ENCODE results near the gene COL8A2. TPM values are rescaled to one million over a fixed set of nuclear protein-coding genes. Genes with fewer than 3 reads are reported as not detected.

Gene COL8A2
- polyA plus RNA-seq, 3 donors: 0.90 to 3.0 (median 1.6) TPM

DNA sequence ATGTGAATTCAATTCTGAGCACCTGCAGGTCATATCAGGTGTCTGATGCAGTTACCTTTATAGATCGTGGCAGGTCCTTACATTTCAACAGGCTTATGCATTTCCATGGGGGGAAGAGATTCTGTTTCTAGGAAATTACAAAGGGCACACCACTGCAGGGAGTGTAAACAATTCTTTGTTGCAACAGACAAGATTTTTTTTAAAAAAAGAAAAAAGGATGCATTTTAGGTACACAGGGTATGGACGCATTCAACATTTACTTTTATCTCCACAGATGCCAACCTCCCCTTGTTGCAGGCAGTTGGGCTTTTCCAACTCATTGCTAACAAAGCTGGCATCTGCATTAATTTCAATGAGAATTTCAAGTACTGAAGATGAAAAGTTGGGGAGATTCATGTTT, 54.7 kb downstream of the COL8A2 start:
- Histone ChIP-seq H3K4me3 (replicated peaks in 1 of 3; ENCODE audit: low read depth in 2 of 3, low read length in 3 of 3) (no peak overlapping the region), H4K20me1 (ENCODE audit: insufficient read depth, low read length) (no peaks in the 10 kb centered on the region), H3K4me1 (ENCODE audit: control insufficient read depth in 1 of 2, insufficient read depth in 2 of 2, low read length in 2 of 2) (peaks cover 11 to 16% of the 10 kb centered on the region in 2 donors), H3K79me2 (ENCODE audit: insufficient read depth, low read length) (no peaks in the 10 kb centered on the region), H3K9me3 (replicated peaks in 1 of 2; ENCODE audit: control insufficient read depth in 1 of 2, insufficient read depth in 1 of 2, low read length in 2 of 2) (no peaks in the 10 kb centered on the region), H3K9ac (ENCODE audit: insufficient read depth, low read length, poor library complexity, severe bottlenecking) (no peak overlapping the region), H3K27me3 (ENCODE audit: control insufficient read depth in 2 of 2, insufficient read depth in 2 of 2, low read length in 2 of 2) (no peaks in the 10 kb centered on the region), H2AFZ (ENCODE audit: insufficient read depth, low read depth, low read length, poor library complexity, severe bottlenecking) (no peak overlapping the region), H3K27ac (ENCODE audit: low read depth in 1 of 2, low read length in 2 of 2) (no peak overlapping the region), H3K36me3 (replicated peaks in 1 of 2; ENCODE audit: control insufficient read depth in 1 of 2, insufficient read depth in 2 of 2, low read length in 2 of 2) (peaks cover 0 to 4% of the 10 kb centered on the region in 2 donors), H3K4me2 (replicated peaks; ENCODE audit: extremely low read depth, low read length, poor library complexity, severe bottlenecking) (no peak overlapping the region)
- Mint-ChIP-seq H3K27ac (no peak overlapping the region), H3K9me3 (peaks cover 0 to 6% (median 4%) of the 10 kb centered on the region in 7 donors), H3K27me3 (ENCODE audit: low read depth in 3 of 3) (peaks cover 0 to 2% (median 0%) of the 10 kb centered on the region in 3 donors), H3K4me3 (no peak overlapping the region), H3K36me3 (peaks cover 5 to 8% of the 10 kb centered on the region in 2 donors), H3K4me1 (peaks cover 17% of the 10 kb centered on the region)
- TF ChIP-seq, protein P1, sequence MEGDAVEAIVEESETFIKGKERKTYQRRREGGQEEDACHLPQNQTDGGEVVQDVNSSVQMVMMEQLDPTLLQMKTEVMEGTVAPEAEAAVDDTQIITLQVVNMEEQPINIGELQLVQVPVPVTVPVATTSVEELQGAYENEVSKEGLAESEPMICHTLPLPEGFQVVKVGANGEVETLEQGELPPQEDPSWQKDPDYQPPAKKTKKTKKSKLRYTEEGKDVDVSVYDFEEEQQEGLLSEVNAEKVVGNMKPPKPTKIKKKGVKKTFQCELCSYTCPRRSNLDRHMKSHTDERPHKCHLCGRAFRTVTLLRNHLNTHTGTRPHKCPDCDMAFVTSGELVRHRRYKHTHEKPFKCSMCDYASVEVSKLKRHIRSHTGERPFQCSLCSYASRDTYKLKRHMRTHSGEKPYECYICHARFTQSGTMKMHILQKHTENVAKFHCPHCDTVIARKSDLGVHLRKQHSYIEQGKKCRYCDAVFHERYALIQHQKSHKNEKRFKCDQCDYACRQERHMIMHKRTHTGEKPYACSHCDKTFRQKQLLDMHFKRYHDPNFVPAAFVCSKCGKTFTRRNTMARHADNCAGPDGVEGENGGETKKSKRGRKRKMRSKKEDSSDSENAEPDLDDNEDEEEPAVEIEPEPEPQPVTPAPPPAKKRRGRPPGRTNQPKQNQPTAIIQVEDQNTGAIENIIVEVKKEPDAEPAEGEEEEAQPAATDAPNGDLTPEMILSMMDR (IDR thresholded peaks at IDR 0.05): no peak
- intact Hi-C loops (cut with micrococcal nuclease): no loop called here
- no CpG with 5 or more reads among the region's 2 CpGs for WGBS (ENCODE audit: insufficient coverage)
- no peak for DNase-seq

DNA sequence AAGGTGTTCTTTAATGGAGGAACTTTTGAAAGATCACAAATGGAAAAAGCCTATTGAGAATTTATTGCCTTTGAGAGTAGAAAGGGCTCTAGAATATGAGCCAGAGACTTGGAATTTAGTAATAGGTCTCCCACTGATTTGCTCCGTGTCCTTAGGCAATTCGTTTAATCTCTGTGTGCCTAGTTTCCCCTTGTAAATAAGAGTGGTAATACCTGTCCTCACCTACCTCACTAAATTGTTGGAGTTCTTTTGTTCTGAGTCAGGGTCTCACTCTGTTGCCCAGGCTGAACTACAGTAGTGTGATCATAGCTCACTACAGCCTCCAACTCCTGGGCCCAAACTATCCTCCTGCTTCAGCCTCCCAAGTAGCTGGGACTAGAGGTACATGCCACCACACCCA, 56.2 kb downstream of the COL8A2 start:
- Histone ChIP-seq H3K4me3 (replicated peaks in 1 of 3; ENCODE audit: low read depth in 2 of 3, low read length in 3 of 3) (no peak overlapping the region), H3K9ac (ENCODE audit: insufficient read depth, low read length, poor library complexity, severe bottlenecking) (no peak overlapping the region), H3K4me2 (replicated peaks; ENCODE audit: extremely low read depth, low read length, poor library complexity, severe bottlenecking) (no peak overlapping the region), H3K9me3 (replicated peaks in 1 of 2; ENCODE audit: control insufficient read depth in 1 of 2, insufficient read depth in 1 of 2, low read length in 2 of 2) (no peaks in the 10 kb centered on the region), H4K20me1 (ENCODE audit: insufficient read depth, low read length) (no peaks in the 10 kb centered on the region), H2AFZ (ENCODE audit: insufficient read depth, low read depth, low read length, poor library complexity, severe bottlenecking) (no peak overlapping the region), H3K27me3 (ENCODE audit: control insufficient read depth in 2 of 2, insufficient read depth in 2 of 2, low read length in 2 of 2) (no peaks in the 10 kb centered on the region), H3K27ac (ENCODE audit: low read depth in 1 of 2, low read length in 2 of 2) (no peak overlapping the region), H3K4me1 (ENCODE audit: control insufficient read depth in 1 of 2, insufficient read depth in 2 of 2, low read length in 2 of 2) (peaks cover 0 to 2% of the 10 kb centered on the region in 2 donors), H3K36me3 (replicated peaks in 1 of 2; ENCODE audit: control insufficient read depth in 1 of 2, insufficient read depth in 2 of 2, low read length in 2 of 2) (peaks cover 0 to 4% of the 10 kb centered on the region in 2 donors), H3K79me2 (ENCODE audit: insufficient read depth, low read length) (no peaks in the 10 kb centered on the region)
- Mint-ChIP-seq H3K4me3 (no peak overlapping the region), H3K27me3 (ENCODE audit: low read depth in 3 of 3) (no peaks in the 10 kb centered on the region), H3K36me3 (peaks cover 9 to 10% of the 10 kb centered on the region in 2 donors), H3K4me1 (peaks cover 3% of the 10 kb centered on the region), H3K27ac (peak overlapping the region in 1 of 7 donors; percentile 17), H3K9me3 (peaks cover 0 to 6% (median 4%) of the 10 kb centered on the region in 7 donors)
- TF ChIP-seq, protein P1 (IDR thresholded peaks at IDR 0.05): no peak
- DNase-seq: no peak
- intact Hi-C loops (cut with micrococcal nuclease): no loop called here
- WGBS (ENCODE audit: insufficient coverage): no CpG with 5 or more reads among the region's 2 CpGs

Data from CD14-positive monocyte (primary cell).